ENCODE results near the gene MEIS2.

DNA sequence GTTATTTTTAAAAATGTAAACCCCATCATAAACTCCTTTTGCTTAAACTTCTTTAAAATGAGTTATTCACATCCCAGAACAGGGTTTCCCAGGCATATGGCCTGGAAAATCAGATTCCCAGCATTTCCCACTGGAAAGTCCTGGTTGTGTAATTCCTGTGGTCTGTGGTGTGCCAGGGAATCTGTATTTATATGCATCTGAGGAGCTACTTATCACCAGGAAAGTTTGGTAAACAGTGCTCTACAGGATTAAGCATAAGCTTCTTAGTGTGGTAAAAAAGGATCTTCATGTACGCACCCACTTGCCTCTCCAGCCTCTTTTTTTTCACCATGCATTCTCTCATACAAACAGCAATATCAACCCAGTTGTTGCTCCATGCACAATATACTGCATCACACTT is 28.2 kb downstream of the MEIS2 start:
- TF ChIP-seq, protein P1, sequence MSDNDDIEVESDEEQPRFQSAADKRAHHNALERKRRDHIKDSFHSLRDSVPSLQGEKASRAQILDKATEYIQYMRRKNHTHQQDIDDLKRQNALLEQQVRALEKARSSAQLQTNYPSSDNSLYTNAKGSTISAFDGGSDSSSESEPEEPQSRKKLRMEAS (IDR thresholded peaks at IDR 0.05), result no peak
- TF ChIP-seq, protein P2, sequence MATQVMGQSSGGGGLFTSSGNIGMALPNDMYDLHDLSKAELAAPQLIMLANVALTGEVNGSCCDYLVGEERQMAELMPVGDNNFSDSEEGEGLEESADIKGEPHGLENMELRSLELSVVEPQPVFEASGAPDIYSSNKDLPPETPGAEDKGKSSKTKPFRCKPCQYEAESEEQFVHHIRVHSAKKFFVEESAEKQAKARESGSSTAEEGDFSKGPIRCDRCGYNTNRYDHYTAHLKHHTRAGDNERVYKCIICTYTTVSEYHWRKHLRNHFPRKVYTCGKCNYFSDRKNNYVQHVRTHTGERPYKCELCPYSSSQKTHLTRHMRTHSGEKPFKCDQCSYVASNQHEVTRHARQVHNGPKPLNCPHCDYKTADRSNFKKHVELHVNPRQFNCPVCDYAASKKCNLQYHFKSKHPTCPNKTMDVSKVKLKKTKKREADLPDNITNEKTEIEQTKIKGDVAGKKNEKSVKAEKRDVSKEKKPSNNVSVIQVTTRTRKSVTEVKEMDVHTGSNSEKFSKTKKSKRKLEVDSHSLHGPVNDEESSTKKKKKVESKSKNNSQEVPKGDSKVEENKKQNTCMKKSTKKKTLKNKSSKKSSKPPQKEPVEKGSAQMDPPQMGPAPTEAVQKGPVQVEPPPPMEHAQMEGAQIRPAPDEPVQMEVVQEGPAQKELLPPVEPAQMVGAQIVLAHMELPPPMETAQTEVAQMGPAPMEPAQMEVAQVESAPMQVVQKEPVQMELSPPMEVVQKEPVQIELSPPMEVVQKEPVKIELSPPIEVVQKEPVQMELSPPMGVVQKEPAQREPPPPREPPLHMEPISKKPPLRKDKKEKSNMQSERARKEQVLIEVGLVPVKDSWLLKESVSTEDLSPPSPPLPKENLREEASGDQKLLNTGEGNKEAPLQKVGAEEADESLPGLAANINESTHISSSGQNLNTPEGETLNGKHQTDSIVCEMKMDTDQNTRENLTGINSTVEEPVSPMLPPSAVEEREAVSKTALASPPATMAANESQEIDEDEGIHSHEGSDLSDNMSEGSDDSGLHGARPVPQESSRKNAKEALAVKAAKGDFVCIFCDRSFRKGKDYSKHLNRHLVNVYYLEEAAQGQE (IDR thresholded peaks at IDR 0.05; ENCODE audit: low read depth), result no peak
- TF ChIP-seq YY1 (IDR thresholded peaks at IDR 0.05; ENCODE audit: low read depth) (no peak), EP300 (IDR thresholded peaks at IDR 0.05; ENCODE audit: borderline replicate concordance) (no peak), TEAD4 (IDR thresholded peaks at IDR 0.05) (no peak)

Data from Ishikawa (cell line).